ENCODE results near the gene C3orf70.

Gene C3orf70

DNA sequence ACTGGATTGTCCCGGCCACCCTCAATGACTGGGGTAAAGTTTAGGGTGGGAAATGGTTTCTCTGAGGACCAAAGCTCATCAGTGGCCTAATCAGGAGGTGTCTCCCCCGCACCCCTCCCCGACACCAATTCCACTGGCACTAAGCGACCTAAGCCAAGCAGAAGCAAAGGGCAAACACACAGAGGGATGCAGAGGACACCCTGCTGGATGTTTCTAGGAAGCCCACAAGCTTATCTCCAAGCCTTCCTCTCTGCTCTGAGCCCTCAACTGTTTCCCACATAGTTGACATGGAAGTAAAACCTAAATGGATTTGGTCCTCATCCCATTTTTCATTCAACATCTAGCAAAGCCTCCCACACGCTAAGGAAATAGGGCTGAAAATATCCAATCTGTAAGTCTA is 68.5 kb downstream of the C3orf70 start:
- no peak overlapping the region for H3K27ac ChIP-seq (ENCODE audit: low read length)
- no peak overlapping the region for H3K4me3 ChIP-seq (ENCODE audit: low read depth in 1 of 2, low read length in 2 of 2)
- H3K4me1 ChIP-seq (ENCODE audit: control insufficient read depth in 1 of 2, insufficient read depth in 2 of 2, low read length in 2 of 2), result peaks cover 0 to 15% of the 10 kb centered on the region in 2 donors
- no peaks in the 10 kb centered on the region for H3K9me3 ChIP-seq (ENCODE audit: control insufficient read depth in 1 of 2, low read length in 2 of 2)
- H3K27me3 ChIP-seq (ENCODE audit: low read depth, low read length), result no peaks in the 10 kb centered on the region
- H3K36me3 ChIP-seq (ENCODE audit: control insufficient read depth in 1 of 2, insufficient read depth in 2 of 2, low read length in 2 of 2), result peaks cover 6 to 18% of the 10 kb centered on the region in 2 donors

DNA sequence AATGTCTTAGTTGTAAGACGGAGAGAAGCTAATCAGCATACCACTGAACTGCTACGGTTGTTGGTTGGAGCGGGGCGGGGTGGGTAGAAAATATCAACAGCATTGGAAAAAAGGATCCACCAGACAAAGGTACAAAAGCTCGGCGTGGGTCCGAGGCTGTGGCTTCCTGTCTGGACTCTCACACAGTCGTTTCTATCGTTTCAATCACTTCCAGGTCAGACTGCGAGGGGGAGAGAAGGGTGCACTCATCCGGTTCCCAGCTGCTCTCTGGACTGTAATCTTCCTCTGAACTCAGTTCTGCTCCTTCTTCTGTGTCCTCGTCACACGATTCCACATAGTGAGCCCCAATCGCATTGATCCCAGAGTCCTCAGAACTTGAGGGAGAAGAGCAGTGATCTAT is 70.0 kb downstream of the C3orf70 start:
- Histone ChIP-seq H3K27me3 (ENCODE audit: low read depth, low read length) (no peaks in the 10 kb centered on the region), H3K36me3 (ENCODE audit: control insufficient read depth in 1 of 2, insufficient read depth in 2 of 2, low read length in 2 of 2) (peaks cover 6 to 18% of the 10 kb centered on the region in 2 donors), H3K4me1 (ENCODE audit: control insufficient read depth in 1 of 2, insufficient read depth in 2 of 2, low read length in 2 of 2) (peaks cover 0 to 10% of the 10 kb centered on the region in 2 donors), H3K27ac (ENCODE audit: low read length) (no peak overlapping the region), H3K9me3 (ENCODE audit: control insufficient read depth in 1 of 2, low read length in 2 of 2) (no peaks in the 10 kb centered on the region), H3K4me3 (ENCODE audit: low read depth in 1 of 2, low read length in 2 of 2) (no peak overlapping the region)

DNA sequence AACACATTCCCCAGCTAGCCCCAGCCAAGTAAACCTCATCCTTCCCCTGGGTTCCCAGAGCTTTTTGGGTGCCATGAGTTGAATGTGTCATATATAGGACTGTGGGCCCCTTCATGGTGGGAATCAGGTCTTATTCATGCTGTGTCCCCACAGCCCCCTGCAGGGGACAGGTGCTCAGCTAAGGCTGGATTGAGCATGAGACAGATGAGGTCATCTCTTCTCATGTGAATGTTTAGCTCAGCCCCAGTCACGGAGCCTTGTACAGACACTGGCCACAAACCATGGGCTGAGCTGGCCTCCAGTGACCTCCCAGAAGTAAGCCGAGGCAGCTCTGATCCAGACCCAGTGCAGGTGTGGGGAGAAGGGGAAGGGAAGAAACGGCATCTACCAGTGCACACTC is 70.7 kb downstream of the C3orf70 start:
- peaks cover 6 to 18% of the 10 kb centered on the region in 2 donors for H3K36me3 ChIP-seq (ENCODE audit: control insufficient read depth in 1 of 2, insufficient read depth in 2 of 2, low read length in 2 of 2)
- H3K27ac ChIP-seq (ENCODE audit: low read length), result no peak overlapping the region
- H3K27me3 ChIP-seq (ENCODE audit: low read depth, low read length), result no peaks in the 10 kb centered on the region
- H3K4me1 ChIP-seq (ENCODE audit: control insufficient read depth in 1 of 2, insufficient read depth in 2 of 2, low read length in 2 of 2), result peaks cover 0 to 10% of the 10 kb centered on the region in 2 donors
- no peak overlapping the region for H3K4me3 ChIP-seq (ENCODE audit: low read depth in 1 of 2, low read length in 2 of 2)
- no peaks in the 10 kb centered on the region for H3K9me3 ChIP-seq (ENCODE audit: control insufficient read depth in 1 of 2, low read length in 2 of 2)

DNA sequence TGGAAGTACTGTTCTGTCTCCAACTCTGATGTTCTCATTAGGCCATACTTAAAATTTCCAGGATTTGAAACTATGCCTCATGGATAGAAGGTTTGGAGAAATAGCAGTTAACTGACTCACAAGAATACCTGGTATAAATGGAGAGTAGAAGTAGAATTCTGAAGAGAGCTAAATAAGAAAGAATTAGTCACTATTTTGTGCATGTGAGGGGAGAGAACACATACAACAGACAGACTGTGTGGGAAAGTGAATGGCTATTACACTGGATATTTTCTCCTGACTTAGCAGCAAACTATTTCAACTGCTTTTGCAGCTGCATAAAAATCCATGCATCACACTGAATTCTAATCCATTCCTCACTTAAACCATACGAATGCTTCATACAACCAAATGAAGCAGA is 71.3 kb downstream of the C3orf70 start:
- Histone ChIP-seq H3K4me3 (ENCODE audit: low read depth in 1 of 2, low read length in 2 of 2) (no peak overlapping the region), H3K9me3 (ENCODE audit: control insufficient read depth in 1 of 2, low read length in 2 of 2) (no peaks in the 10 kb centered on the region), H3K4me1 (ENCODE audit: control insufficient read depth in 1 of 2, insufficient read depth in 2 of 2, low read length in 2 of 2) (peaks cover 0 to 10% of the 10 kb centered on the region in 2 donors), H3K36me3 (ENCODE audit: control insufficient read depth in 1 of 2, insufficient read depth in 2 of 2, low read length in 2 of 2) (peaks cover 6 to 18% of the 10 kb centered on the region in 2 donors), H3K27ac (ENCODE audit: low read length) (no peak overlapping the region), H3K27me3 (ENCODE audit: low read depth, low read length) (no peaks in the 10 kb centered on the region)

- Histone ChIP-seq H3K4me1 (ENCODE audit: control insufficient read depth in 1 of 2, insufficient read depth in 2 of 2, low read length in 2 of 2) (peaks cover 0 to 4% of the 10 kb centered on the region in 2 donors), H3K36me3 (ENCODE audit: control insufficient read depth in 1 of 2, insufficient read depth in 2 of 2, low read length in 2 of 2) (peaks cover 6 to 18% of the 10 kb centered on the region in 2 donors), H3K4me3 (ENCODE audit: low read depth in 1 of 2, low read length in 2 of 2) (no peak overlapping the region), H3K27me3 (ENCODE audit: low read depth, low read length) (no peaks in the 10 kb centered on the region), H3K27ac (ENCODE audit: low read length) (no peak overlapping the region), H3K9me3 (ENCODE audit: control insufficient read depth in 1 of 2, low read length in 2 of 2) (no peaks in the 10 kb centered on the region)
These were observed 73.2 kb downstream of the C3orf70 start for GRCh38 chr3:185079625-185080024.

DNA sequence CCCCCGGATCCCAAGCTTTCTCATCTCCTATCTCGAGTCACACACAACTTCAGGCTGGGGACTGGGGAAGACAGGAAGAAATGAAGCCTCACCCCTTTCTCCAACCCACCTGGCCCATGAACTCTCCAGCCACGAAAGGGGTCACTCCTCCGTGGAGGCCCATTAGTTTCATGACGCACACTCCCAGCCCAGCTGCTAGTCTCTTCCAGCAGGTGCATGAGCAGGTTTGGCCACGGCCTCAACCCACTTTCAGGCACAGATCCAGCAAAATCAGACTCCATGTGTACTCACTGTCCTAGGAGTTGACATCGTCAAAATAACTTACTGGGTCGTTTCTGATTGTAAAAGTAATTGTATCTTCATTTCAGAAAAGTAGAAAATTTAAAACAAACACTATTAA is 76.6 kb downstream of the C3orf70 start:
- Histone ChIP-seq H3K9me3 (ENCODE audit: control insufficient read depth in 1 of 2, low read length in 2 of 2) (no peaks in the 10 kb centered on the region), H3K36me3 (ENCODE audit: control insufficient read depth in 1 of 2, insufficient read depth in 2 of 2, low read length in 2 of 2) (peaks cover 0 to 6% of the 10 kb centered on the region in 2 donors), H3K4me1 (ENCODE audit: control insufficient read depth in 1 of 2, insufficient read depth in 2 of 2, low read length in 2 of 2) (no peaks in the 10 kb centered on the region), H3K4me3 (ENCODE audit: low read depth in 1 of 2, low read length in 2 of 2) (no peak overlapping the region), H3K27me3 (ENCODE audit: low read depth, low read length) (no peaks in the 10 kb centered on the region), H3K27ac (ENCODE audit: low read length) (no peak overlapping the region)

DNA sequence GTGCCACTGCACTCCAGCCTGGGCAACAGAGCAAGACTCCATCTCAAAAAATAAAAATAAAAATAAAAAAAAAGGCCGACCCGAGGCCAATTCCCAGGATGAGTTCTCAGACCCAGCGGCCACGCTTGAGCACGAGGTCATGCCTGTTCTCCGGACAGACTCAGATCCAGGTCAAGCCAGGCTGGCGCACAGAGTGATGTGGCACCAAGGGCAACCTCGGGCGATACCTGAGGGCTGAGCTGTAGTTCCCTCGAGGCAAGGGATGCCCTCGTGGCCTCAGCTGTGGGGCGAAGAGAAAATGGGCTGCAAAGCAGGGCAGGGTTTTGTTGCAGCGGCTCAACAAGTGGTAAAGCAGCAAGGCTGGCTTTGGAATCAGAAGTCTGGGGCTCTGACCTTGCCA is 77.3 kb downstream of the C3orf70 start:
- no peaks in the 10 kb centered on the region for H3K9me3 ChIP-seq (ENCODE audit: control insufficient read depth in 1 of 2, low read length in 2 of 2)
- no peak overlapping the region for H3K4me3 ChIP-seq (ENCODE audit: low read depth in 1 of 2, low read length in 2 of 2)
- H3K27ac ChIP-seq (ENCODE audit: low read length), result no peak overlapping the region
- H3K36me3 ChIP-seq (ENCODE audit: control insufficient read depth in 1 of 2, insufficient read depth in 2 of 2, low read length in 2 of 2), result peaks cover 0 to 4% of the 10 kb centered on the region in 2 donors
- no peaks in the 10 kb centered on the region for H3K27me3 ChIP-seq (ENCODE audit: low read depth, low read length)
- no peaks in the 10 kb centered on the region for H3K4me1 ChIP-seq (ENCODE audit: control insufficient read depth in 1 of 2, insufficient read depth in 2 of 2, low read length in 2 of 2)

DNA sequence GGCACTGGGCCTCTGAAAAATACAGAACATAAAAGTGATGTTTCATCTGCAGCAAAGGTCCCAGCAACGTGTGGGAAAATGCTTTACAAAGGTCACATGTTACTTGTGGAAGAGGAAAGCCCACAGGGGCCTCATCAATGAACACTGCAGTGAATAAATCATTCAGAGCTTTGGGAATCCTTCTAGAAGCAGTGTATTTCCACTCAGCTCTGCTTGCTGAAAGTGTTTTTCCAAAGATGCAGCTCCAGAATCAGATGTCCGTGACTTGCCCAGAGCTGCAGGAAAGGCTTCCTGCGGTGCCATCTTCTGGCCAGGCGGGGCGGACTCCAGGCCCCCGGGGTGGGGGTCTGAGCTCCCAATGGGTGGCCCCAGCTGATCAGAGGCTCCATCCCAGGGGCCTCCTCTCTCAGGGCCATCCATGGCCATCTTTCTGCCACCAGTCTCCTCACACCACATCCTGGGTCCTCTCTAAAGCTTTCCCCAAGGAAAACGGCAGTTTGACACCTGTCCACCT is 81.5 kb downstream of the C3orf70 start:
- no peak overlapping the region for H3K4me3 ChIP-seq (ENCODE audit: low read depth in 1 of 2, low read length in 2 of 2)
- H3K4me1 ChIP-seq (ENCODE audit: control insufficient read depth in 1 of 2, insufficient read depth in 2 of 2, low read length in 2 of 2), result no peaks in the 10 kb centered on the region
- H3K36me3 ChIP-seq (ENCODE audit: control insufficient read depth in 1 of 2, insufficient read depth in 2 of 2, low read length in 2 of 2), result no peaks in the 10 kb centered on the region

GRCh38 chr3:185070491-185071286 is 82.2 kb downstream of the C3orf70 start:
- Histone ChIP-seq H3K9me3 (ENCODE audit: control insufficient read depth in 1 of 2, low read length in 2 of 2) (no peaks in the 10 kb centered on the region), H3K27ac (ENCODE audit: low read length) (no peak overlapping the region), H3K4me1 (ENCODE audit: control insufficient read depth in 1 of 2, insufficient read depth in 2 of 2, low read length in 2 of 2) (no peaks in the 10 kb centered on the region), H3K4me3 (ENCODE audit: low read depth in 1 of 2, low read length in 2 of 2) (no peak overlapping the region), H3K36me3 (ENCODE audit: control insufficient read depth in 1 of 2, insufficient read depth in 2 of 2, low read length in 2 of 2) (no peaks in the 10 kb centered on the region), H3K27me3 (ENCODE audit: low read depth, low read length) (no peaks in the 10 kb centered on the region)

More for the DNA sequence above, 81.5 kb downstream of the C3orf70 start:
- no peak overlapping the region for H3K27ac ChIP-seq (ENCODE audit: low read length)
- no peaks in the 10 kb centered on the region for H3K27me3 ChIP-seq (ENCODE audit: low read depth, low read length)
- no peaks in the 10 kb centered on the region for H3K9me3 ChIP-seq (ENCODE audit: control insufficient read depth in 1 of 2, low read length in 2 of 2)

GRCh38 chr3:185069037-185070030 is 83.5 kb downstream of the C3orf70 start:
- H3K4me3 ChIP-seq (ENCODE audit: low read depth in 1 of 2, low read length in 2 of 2), result no peak overlapping the region
- no peaks in the 10 kb centered on the region for H3K36me3 ChIP-seq (ENCODE audit: control insufficient read depth in 1 of 2, insufficient read depth in 2 of 2, low read length in 2 of 2)
- no peaks in the 10 kb centered on the region for H3K27me3 ChIP-seq (ENCODE audit: low read depth, low read length)
- H3K4me1 ChIP-seq (ENCODE audit: control insufficient read depth in 1 of 2, insufficient read depth in 2 of 2, low read length in 2 of 2), result no peaks in the 10 kb centered on the region
- no peaks in the 10 kb centered on the region for H3K9me3 ChIP-seq (ENCODE audit: control insufficient read depth in 1 of 2, low read length in 2 of 2)
- H3K27ac ChIP-seq (ENCODE audit: low read length), result no peak overlapping the region

GRCh38 chr3:185067173-185067572 is 85.7 kb downstream of the C3orf70 start:
- H3K36me3 ChIP-seq (ENCODE audit: control insufficient read depth in 1 of 2, insufficient read depth in 2 of 2, low read length in 2 of 2), result no peaks in the 10 kb centered on the region
- no peaks in the 10 kb centered on the region for H3K4me1 ChIP-seq (ENCODE audit: control insufficient read depth in 1 of 2, insufficient read depth in 2 of 2, low read length in 2 of 2)
- no peaks in the 10 kb centered on the region for H3K9me3 ChIP-seq (ENCODE audit: control insufficient read depth in 1 of 2, low read length in 2 of 2)
- no peaks in the 10 kb centered on the region for H3K27me3 ChIP-seq (ENCODE audit: low read depth, low read length)
- H3K27ac ChIP-seq (ENCODE audit: low read length), result no peak overlapping the region
- no peak overlapping the region for H3K4me3 ChIP-seq (ENCODE audit: low read depth in 1 of 2, low read length in 2 of 2)
